HPDE6-E6E7 (cell line): Measurements from ENCODE around the gene NEDD4L.

Experiments used
- DNase-seq: peaks from one replicate; pipeline ENCODE4 v3.0.0; 2011; ENCODE audit warnings: missing footprints; ENCODE audit errors: extremely low spot score

Gene NEDD4L

DNA sequence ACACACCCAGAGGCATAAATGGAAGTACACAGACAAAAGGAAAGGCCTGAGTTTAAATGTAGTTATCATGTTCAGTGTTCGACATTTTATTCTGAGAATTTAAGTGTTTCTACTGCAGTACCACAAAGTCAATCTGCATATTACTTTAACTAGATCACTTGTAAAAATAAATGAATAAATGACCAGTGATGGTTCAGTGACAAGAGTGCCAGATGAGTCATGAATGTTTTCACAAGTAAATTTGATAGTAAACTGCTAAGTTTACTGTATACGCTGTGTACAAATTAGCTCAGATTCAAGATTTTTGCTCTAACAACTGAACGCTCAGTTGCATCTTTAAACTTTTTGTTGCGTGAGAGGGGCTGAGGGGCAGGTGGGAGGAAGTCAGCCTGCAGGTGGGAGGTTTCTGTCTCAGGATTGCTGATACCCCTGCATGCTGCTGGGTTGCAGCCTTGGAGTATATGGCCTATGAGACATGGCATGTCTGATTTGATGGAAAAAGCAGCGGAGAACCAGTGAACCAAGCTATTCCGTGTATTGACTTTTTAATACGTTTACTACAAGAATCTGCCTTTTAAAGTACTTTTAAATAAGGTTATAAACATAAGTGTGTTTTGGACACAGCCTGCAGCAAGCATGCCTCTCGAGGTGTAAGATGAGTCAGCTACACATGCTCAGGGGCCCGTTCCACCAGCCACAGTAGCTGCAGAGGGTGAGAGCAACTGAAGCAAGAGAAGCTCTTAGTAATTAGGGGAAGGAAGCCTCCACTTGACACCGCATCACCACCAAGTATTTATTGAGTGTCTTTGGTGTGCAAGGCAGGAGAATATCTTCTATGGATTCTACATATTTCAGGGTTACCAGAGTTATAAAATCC, 245.1 kb downstream of the NEDD4L start:
- peak; percentile 49 for DNase-seq

GRCh38 chr18:58290116-58290695, 246.2 kb downstream of the NEDD4L start:
- no peak for DNase-seq

GRCh38 chr18:58291131-58291530, 247.1 kb downstream of the NEDD4L start:
- no peak for DNase-seq

GRCh38 chr18:58292638-58293037, 248.6 kb downstream of the NEDD4L start:
- DNase-seq: no peak

DNA sequence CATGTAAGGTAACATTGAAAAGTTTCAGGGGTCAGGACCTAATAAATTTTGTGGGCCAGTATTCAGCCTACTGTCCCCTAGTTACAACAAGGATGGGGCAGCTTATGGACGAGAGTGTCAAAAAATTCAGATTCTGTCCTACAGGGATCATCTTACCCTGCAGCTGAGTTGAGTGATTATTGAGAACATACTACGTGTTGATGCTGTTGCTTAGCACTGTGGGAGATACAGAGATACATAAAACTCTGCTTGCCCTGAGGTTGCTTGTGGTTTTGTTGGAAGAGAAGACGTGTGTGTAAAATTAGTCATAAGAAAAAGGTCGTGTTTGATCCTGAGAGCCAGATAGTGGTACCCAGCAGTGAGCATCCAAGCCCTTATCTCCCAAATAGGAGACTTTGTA, 253.2 kb downstream of the NEDD4L start:
- no peak for DNase-seq

DNA sequence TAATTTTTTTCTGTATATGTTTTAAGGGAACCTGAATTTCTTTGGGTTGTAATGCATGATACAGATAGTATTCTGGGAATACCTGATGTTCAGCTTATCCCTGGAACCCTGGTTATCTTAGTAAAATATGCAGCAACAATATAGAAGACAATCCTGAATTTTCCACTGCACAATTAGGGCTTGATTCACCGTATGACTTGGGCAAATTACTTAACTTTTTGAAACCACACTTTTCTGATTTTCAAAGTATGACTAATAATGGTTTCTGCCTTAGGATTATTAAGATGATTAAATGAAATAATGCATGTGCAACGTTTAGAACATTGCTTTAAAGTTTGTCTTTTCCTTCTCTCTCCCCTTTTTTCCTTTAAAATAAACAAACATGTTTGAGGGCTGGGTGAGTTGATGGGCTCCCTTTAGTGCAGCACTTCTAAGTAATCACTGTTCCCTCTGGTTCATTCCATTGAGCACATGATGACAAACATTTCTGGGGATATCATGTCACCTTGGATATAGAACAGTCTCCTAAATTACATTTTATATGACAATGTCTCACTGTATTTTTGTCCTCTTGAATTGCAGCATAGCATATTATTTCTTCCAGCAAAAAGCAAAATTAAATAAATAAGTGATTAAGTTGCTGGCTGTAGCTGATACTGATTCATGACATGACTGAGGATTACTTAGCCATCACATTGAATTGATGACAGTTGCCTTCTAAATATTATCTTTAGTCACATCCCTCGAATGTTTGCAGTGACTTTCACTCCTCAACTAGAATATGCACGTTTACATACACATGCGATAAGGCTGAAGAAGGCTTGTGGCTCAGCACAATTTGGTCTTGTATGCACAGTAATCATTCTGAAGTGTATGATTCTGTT, 254.5 kb downstream of the NEDD4L start:
- DNase-seq: no peak

DNA sequence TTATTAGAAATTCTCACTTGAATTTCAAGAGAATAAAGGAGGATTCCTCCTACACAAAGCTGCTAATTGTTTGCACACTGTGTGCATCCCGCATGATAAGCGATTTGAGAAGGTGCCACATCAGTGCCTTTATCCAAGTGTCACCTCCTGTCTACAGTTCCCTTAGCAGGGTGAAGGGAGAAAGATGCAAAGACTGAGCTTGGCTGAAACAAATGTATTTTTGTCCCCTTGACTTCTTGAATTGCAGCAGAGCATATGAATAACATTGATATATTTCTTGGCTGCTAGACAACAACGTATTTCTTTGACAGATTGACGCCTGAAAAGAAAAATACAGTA, 255.1 kb downstream of the NEDD4L start:
- no peak for DNase-seq

DNA sequence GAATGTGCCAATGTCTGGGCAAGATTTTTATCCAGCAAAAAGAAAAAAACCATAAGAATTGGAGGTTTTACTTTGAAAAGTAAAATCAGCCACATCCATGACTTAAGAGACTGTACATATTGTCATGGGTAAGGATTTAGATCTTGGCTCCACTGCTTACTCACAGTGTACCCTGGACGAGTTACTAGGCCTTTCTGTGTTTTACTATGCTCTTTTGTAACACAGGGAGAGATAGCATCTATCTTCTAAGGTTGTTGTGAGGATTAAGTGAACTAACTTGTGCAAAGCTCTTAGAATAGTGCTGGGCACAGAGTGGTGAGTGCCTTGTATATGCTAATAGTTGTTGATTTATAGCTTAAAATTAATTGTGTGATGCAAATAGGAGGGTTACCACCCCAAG, 255.9 kb downstream of the NEDD4L start:
- no peak for DNase-seq

DNA sequence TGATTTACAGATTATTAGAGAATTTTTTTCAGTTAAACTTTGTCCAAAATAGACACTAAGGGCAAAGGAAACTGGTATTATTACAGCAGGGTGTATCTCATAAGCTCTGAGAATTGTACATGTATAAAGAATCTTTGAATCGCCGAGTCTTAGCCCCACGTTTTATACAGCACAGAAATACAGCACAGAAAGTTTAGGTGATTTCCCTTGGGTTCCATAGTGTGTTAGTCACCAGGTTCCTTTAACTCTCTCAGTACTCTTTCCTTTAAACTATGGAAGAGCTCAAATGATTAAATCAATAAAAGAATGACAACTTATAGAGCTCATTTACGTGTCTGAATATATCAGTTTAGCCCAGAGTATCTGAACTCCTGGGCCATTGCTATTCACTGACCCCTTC, 256.8 kb downstream of the NEDD4L start:
- no peak for DNase-seq

- no peak for DNase-seq
Measured at GRCh38 chr18:58302811-58303210, 258.8 kb downstream of the NEDD4L start.

DNA sequence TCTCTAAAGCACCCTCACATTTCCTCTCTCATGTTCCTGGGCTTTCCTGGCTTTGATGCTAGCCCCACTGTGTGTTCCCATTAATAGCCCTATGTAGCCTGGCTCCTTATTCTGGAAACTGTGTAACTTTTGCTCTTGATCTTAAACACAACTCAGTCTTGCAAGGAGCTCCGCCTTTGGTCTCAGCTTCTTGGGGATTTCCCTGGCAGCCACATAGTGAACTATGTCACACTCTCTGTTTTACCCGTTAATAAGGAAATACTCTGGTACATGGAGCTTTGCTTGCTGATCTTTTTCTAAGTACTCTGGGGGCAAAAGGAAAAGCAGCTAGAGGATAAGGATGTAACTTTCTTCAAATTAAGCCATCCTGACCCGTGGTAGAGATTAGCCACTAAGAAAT, 259.3 kb downstream of the NEDD4L start:
- DNase-seq: no peak

GRCh38 chr18:58305792-58306191, 261.8 kb downstream of the NEDD4L start:
- no peak for DNase-seq

DNA sequence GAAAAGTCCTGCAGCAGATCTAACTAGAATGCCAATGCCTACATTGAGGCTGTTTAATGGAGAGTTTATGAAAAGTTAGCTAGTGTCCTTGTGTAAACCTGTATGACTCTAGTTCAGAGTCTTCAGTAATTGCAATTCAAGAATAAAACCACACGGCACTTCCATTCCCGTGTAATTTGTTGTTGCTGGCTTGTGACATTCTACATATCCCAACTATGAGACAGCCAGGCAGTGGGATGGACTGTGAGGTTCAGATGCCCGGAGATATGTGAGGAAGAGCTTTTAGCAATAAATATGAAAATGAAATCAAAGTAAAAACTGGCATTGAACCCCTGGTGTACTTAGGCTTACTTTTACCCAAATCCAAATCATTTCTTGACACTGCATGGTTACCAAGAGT, 263.4 kb downstream of the NEDD4L start:
- DNase-seq: no peak

DNA sequence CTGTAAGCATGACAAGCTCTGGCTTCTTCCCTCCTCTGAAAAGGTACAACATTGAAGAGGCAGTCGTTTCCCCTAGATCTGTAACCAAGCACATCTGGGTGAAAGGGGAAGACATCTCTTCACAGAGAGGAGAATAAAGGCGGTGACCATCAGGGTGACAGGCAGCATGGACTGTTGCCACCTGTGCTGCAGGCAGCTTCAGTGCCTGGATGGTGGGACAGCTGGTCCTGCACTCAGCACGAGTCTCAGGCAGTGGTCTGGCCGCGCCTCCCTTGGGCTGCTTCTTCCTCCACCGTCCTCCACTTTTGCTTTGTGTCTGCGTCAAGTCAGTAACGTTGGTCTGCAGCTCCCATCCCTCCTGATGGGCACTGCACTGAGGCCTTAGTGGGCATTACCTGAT, 264.4 kb downstream of the NEDD4L start:
- DNase-seq: no peak

GRCh38 chr18:58309099-58309498, 265.1 kb downstream of the NEDD4L start:
- no peak for DNase-seq

DNA sequence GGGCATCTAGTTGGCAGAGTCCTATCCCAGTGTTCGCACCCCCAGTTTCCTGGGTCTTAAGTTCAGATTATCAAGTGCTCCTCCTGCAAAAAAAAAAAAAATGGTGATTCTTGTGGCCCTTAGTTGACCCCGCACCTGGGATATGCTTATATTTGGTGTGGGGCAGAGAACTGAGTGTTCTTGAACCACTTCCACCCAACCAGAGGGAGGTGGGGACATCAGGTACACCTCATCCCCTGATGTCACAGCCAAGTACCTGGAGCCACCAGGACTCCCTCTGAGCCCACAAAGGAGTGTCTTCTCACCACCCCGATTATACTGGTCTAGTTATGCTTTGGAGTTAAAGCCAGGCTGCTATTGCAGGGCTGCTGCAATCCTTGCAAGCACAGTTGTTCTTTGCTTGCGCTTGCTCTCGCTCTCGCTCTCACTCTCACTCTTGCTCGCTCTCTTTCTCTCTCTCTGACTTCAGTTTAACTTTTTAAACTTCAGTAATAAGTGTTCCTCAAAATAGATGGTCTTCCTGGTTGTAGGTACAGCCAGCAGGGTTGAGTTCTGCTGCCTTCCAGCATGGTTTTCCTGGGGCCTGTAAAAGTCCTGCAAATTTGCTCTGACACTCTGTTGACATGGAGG, 265.7 kb downstream of the NEDD4L start:
- DNase-seq: no peak

- peak; percentile 74 for DNase-seq
Measured at GRCh38 chr18:58310517-58310916, 266.5 kb downstream of the NEDD4L start.

DNA sequence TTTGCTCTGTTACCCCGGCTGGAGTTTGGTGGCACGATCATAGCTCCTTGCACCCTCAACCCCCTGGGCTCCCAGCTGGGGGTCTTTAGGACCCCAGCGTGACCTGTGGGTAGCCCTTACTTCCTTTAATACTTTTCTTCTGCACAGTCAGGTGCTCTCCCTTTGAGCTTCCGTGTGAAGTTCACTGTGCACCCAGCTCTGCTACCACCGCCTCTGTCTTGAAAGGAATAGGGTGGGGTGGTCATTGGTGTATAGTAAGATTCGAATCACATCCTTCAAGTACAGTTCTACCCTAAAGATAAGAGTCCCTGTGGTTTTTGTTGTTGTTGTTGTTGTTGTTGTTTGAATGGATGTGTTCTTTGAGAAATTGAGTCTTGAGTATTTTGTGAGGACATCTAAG, 267.4 kb downstream of the NEDD4L start:
- DNase-seq: no peak

DNA sequence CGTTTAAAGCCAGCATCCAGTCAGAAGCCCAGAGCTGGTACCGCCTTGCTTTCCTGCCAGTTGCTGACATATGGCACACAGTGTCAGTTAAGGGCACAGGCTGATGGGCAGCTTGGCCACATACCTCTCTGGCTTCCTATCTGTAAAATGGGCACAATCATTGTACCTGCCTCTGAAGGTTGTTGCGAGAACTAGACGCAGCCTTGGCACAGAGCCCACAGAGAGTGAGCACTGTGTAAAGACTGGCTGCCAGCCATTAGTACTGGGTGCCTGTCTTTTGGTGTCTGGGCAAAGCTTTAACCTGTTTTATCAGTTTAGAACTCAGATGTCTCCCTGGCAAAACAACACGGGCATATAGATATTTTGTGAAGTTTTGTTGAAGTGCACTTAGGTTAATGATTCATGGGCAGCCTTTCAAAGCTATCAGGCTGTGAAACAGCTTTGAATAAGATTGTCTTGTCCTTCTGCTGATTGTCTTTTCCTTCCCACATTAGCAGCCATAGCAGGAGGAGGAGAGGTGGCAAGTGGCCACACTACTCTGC, 269.5 kb downstream of the NEDD4L start:
- DNase-seq: peak; percentile 10

GRCh38 chr18:58314284-58314683, 270.3 kb downstream of the NEDD4L start:
- DNase-seq: peak; percentile 66

- DNase-seq: no peak
Measured at GRCh38 chr18:58315041-58315440, 271.0 kb downstream of the NEDD4L start.

- no peak for DNase-seq
Measured at GRCh38 chr18:58315739-58316215, 271.8 kb downstream of the NEDD4L start.
